HepG2 (cell line): ENCODE measurements around the gene SULT6B1. TPM values are rescaled to one million over a fixed set of nuclear protein-coding genes. Genes with fewer than 3 reads are reported as not detected.
A peak's percentile ranks its signal among the peaks of the same experiment; 100 is the strongest.
"Not testable (repeated sequence)": the region's sequence is repeated elsewhere in the genome, so short reads cannot be mapped to it uniquely, and the experiment has no call there.

Experiments
- ATAC-seq: fragments of 200-7000 bp; cut with Tn5 transposase; 3 replicates; pipeline ENCODE4 v1.9.1; 2020; ENCODE audit warnings: mild to moderate bottlenecking, moderate library complexity
- BruUV-seq: library from RNA; stranded (reverse); fragments of 400-500 nt; replicated peaks from 2 replicates; lab custom pipeline; 2021; lab: Mats Ljungman, UMichigan
- CTCF ChIA-PET: fragments of 300-600 bp; formaldehyde crosslinking; extraction: SDS; loops from one replicate; lab custom pipeline; 2021; ENCODE audit warnings: low total read pairs, inconsistent platforms, low intra/inter-chr PET ratio; lab: Yijun Ruan, JAX
- POLR2A ChIA-PET: fragments of 350-600 bp; sonication (Branson Sonifier 250); formaldehyde crosslinking; loops from one replicate; lab custom pipeline; 2020; ENCODE audit warnings: antibody characterized with exemption, inconsistent platforms; lab: Yijun Ruan, JAX
- DNase-seq: peaks from one replicate; pipeline ENCODE4 v3.0.0-alpha.2; 2015; ENCODE audit warnings: low spot score
- FAIRE-seq: peaks from 3 replicates; lab custom pipeline; 2011; peaks lifted over from hg19 to GRCh38; lab: Jason Lieb, UNC
- H2AFZ ChIP-seq: one replicate; pipeline ENCODE4 v1.6.1; 2011; ENCODE audit warnings: low read length, inconsistent platforms
- H3K27ac ChIP-seq: fragments of 300-600 bp; 3 replicates; pipeline ENCODE4 v1.8.0; 2011; ENCODE audit warnings: mixed run types, mild to moderate bottlenecking, mixed read lengths, low read length, inconsistent platforms; ENCODE audit not compliant: insufficient read depth; ENCODE audit errors: extremely low read length
- H3K27me3 ChIP-seq, 2 experiments: fragments of 200-600 bp in 1 of 2; 2 replicates in 1 of 2; 3 replicates in 1 of 2; pipeline versions ENCODE4 v1.6.0 to v1.8.0; 2011; ENCODE audit warnings: low read length in 2 of 2, mild to moderate bottlenecking in 2 of 2, moderate library complexity in 2 of 2, inconsistent platforms in 1 of 2; ENCODE audit not compliant: insufficient read depth in 2 of 2, control insufficient read depth in 1 of 2
- H3K36me3 ChIP-seq, 2 experiments: fragments of 200-600 bp in 1 of 2; replicated peaks in 1 of 2; 2 replicates in 1 of 2; 3 replicates in 1 of 2; pipeline versions ENCODE4 v1.5.1 to v1.8.0; 2011; ENCODE audit warnings: low read length in 2 of 2, inconsistent platforms in 1 of 2; ENCODE audit not compliant: insufficient read depth in 2 of 2, control insufficient read depth in 1 of 2
- H3K4me1 ChIP-seq: 2 replicates; pipeline ENCODE4 v1.5.1; 2012; ENCODE audit warnings: low read length, inconsistent platforms; ENCODE audit not compliant: insufficient read depth
- H3K4me2 ChIP-seq: 2 replicates; pipeline ENCODE4 v1.6.0; 2011; ENCODE audit warnings: low read depth, low read length, inconsistent platforms
- H3K4me3 ChIP-seq, 3 experiments: fragments of 200-600 bp in 1 of 3; sonication (generic), shearing (Covaris generic) in 1 of 3; replicated peaks in 1 of 3; 2 replicates each; pipeline ENCODE4 v1.5.1; 2011 to 2016; ENCODE audit warnings: low read length in 3 of 3, inconsistent platforms in 2 of 3, low read depth in 2 of 3, mild to moderate bottlenecking in 2 of 3, control low read depth in 1 of 3, mixed read lengths in 1 of 3; ENCODE audit not compliant: insufficient read depth in 1 of 3
- H3K79me2 ChIP-seq: one replicate; pipeline ENCODE4 v1.6.1; 2011; ENCODE audit warnings: low read length, inconsistent platforms; ENCODE audit not compliant: insufficient read depth
- H3K9ac ChIP-seq: 2 replicates; pipeline ENCODE4 v1.6.0; 2011; ENCODE audit warnings: mild to moderate bottlenecking, low read depth, low read length, inconsistent platforms; ENCODE audit not compliant: insufficient read depth
- H3K9me3 ChIP-seq: 2 replicates; pipeline ENCODE4 v1.5.1; 2012; ENCODE audit warnings: mild to moderate bottlenecking, low read length
- H4K20me1 ChIP-seq: 2 replicates; pipeline ENCODE4 v1.6.0; 2011; ENCODE audit warnings: inconsistent platforms, mild to moderate bottlenecking, low read length, moderate library complexity; ENCODE audit not compliant: insufficient read depth
- ELF4 ChIP-seq: sonication (generic); formaldehyde crosslinking; IDR thresholded peaks from 2 replicates; pipeline ENCODE4 v1.5.0; 2020; ENCODE audit warnings: missing genetic modification reagents, mild to moderate bottlenecking, moderate library complexity, borderline replicate concordance
- ETV5 ChIP-seq: IDR thresholded peaks from 2 replicates; pipeline ENCODE4 v1.6.1; 2018; ENCODE audit warnings: missing biosample characterization, missing genetic modification reagents, inconsistent platforms, borderline replicate concordance
- KDM3A ChIP-seq: IDR thresholded peaks from 2 replicates; pipeline ENCODE4 v1.6.1; 2018; ENCODE audit warnings: low read depth, missing compliant biosample characterization
- MIER2 ChIP-seq: IDR thresholded peaks from 2 replicates; pipeline ENCODE4 v1.6.1; 2016; ENCODE audit warnings: missing biosample characterization, missing genetic modification reagents
- WGBS: methylation state at CpG from one replicate; pipeline ENCODE4 v1.1.6; 2017; ENCODE audit warnings: low lambda C conversion rate; 5-methylcytosine and 5-hydroxymethylcytosine counted together
- in situ Hi-C: cut with HindIII; loops from 2 replicates; pipeline ENCODE4 v1.10.0; 2017; ENCODE audit warnings: low pct_unique_long_range_greater_than_20kb; ENCODE audit not compliant: extremely low pct_ligation_motif_present
- intact Hi-C: fragments of 100-400 bp; cut with micrococcal nuclease; formaldehyde crosslinking; loops from one replicate; pipeline ENCODE4 v1.10.0; 2022; ENCODE audit not compliant: unreplicated experiment
- polyA plus RNA-seq, 8 experiments: library from polyadenylated mRNA; depleted of rRNA in 3 of 8; stranded (reverse) in 7 of 8; unstranded in 1 of 8; fragments of >200 nt; fragmentation: Illumina TruSeq in 4 of 8; extraction: Trizol in 4 of 8; gene quantifications; 2 replicates each; pipeline versions ENCODE4 v1.2.1 to v1.2.3, GENCODE V29; 2011 to 2016; ENCODE audit warnings: low read depth in 4 of 8, missing spikeins in 1 of 8, mixed read lengths in 1 of 8; ENCODE audit not compliant: insufficient read depth in 1 of 8
- total RNA-seq, 5 experiments: library from RNA; depleted of rRNA; stranded (reverse); fragments of >200 nt; fragmentation: Illumina TruSeq; extraction: Trizol; gene quantifications; 2 replicates each; pipeline ENCODE4 v1.2.3, GENCODE V29; 2016; ENCODE audit warnings: low read depth in 1 of 5
- TF ChIP-seq, protein P1 (sequence below), 2 experiments: IDR thresholded peaks; 2 replicates each; pipeline ENCODE4 v1.6.1; 2011 to 2012; ENCODE audit warnings: low read length in 2 of 2, borderline replicate concordance in 1 of 2, low read depth in 1 of 2, mild to moderate bottlenecking in 1 of 2, moderate library complexity in 1 of 2

Gene SULT6B1
- total and polyA plus RNA-seq, 2 of the 13 experiments (the other 11 are each of a cell fraction or from before 2014, with no cell fraction given): not detected

DNA sequence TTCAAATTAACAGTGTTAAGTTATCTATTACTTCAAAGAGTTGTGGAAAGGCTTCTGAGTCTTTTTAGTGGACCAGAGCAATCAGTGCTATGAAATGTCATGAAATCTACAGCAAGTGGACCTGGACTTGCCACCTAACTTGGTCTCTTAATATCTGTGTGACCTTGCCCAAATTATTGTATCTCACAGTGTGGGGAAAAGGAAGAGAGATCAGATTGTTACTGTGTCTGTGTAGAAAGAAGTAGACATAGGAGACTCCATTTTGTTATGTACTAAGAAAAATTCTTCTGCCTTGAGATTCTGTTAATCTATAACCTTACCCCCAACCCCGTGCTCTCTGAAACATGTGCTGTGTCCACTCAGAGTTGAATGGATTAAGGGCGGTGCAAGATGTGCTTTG lies 36.7 kb upstream of the SULT6B1 start:
- BruUV-seq, POLR2A ChIA-PET, H3K9me3 ChIP-seq, H3K27ac ChIP-seq, H3K27me3 ChIP-seq, intact Hi-C loops, H2AFZ ChIP-seq, FAIRE-seq, H3K9ac ChIP-seq, H3K4me3 ChIP-seq, CTCF ChIA-PET, DNase-seq: not testable (repeated sequence)
- in situ Hi-C loops: loop anchor here (5.0 kb wide), 1 partner anchor 68 kb away; the partner anchor contains the start of gene EIF2AK2
- Histone ChIP-seq H3K4me1 (peaks cover 53% of the 10 kb centered on the region), H4K20me1 (peaks cover 17% of the 10 kb centered on the region), H3K4me2 (peak overlapping the region; percentile 5; the same call in 1 of the 2 replicates), H3K36me3 (peaks cover 21 to 59% of the 10 kb centered on the region in 2 experiments), H3K79me2 (peaks cover 58% of the 10 kb centered on the region)
- ATAC-seq: peak; percentile 35; the same call in 1 of the 3 replicates
- no CpG with 5 or more reads among the region's 2 CpGs for WGBS

DNA sequence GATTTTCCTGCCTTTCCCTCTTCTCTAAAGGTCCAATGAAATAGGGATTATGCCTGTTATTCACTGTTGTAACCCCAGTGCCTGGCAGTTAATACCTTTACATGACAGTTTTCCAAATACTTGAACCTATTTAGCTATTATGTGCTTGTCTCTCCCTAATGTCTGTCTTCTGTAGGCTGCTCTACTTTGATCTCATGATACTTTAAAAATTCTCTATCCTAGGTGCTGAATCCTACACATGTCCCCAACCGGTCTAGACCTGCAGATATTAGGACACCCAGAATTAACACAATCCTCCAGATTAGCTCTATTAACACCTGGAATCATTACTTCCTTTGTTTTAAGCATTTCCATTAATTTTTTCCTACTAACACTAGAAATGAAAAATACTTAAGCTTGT lies 35.6 kb upstream of the SULT6B1 start:
- Histone ChIP-seq H3K79me2 (peaks cover 48% of the 10 kb centered on the region), H3K27me3 (no peaks in the 10 kb centered on the region), H4K20me1 (peaks cover 7% of the 10 kb centered on the region), H3K27ac (no peak overlapping the region), H3K9ac (no peak overlapping the region), H3K36me3 (peaks cover 20 to 63% of the 10 kb centered on the region in 2 experiments), H3K4me2 (no peak overlapping the region), H3K9me3 (no peaks in the 10 kb centered on the region), H3K4me3 (no peak overlapping the region), H2AFZ (no peak overlapping the region), H3K4me1 (peaks cover 42% of the 10 kb centered on the region)
- DNase-seq (no peak), FAIRE-seq (no peak), ATAC-seq (no peak)
- ChIA-PET CTCF (no interaction called here), POLR2A (no interaction called here)
- no TSS peak for BruUV-seq
- in situ Hi-C loops (no loop called here), intact Hi-C loops (no loop called here)
- TF ChIP-seq ELF4 (no peak), KDM3A (CRISPR knock-in tag) (no peak), ETV5 (CRISPR knock-in tag) (no peak), MIER2 (peak; percentile 77; the same call in 1 of the 2 replicates)
- TF ChIP-seq, protein P1, sequence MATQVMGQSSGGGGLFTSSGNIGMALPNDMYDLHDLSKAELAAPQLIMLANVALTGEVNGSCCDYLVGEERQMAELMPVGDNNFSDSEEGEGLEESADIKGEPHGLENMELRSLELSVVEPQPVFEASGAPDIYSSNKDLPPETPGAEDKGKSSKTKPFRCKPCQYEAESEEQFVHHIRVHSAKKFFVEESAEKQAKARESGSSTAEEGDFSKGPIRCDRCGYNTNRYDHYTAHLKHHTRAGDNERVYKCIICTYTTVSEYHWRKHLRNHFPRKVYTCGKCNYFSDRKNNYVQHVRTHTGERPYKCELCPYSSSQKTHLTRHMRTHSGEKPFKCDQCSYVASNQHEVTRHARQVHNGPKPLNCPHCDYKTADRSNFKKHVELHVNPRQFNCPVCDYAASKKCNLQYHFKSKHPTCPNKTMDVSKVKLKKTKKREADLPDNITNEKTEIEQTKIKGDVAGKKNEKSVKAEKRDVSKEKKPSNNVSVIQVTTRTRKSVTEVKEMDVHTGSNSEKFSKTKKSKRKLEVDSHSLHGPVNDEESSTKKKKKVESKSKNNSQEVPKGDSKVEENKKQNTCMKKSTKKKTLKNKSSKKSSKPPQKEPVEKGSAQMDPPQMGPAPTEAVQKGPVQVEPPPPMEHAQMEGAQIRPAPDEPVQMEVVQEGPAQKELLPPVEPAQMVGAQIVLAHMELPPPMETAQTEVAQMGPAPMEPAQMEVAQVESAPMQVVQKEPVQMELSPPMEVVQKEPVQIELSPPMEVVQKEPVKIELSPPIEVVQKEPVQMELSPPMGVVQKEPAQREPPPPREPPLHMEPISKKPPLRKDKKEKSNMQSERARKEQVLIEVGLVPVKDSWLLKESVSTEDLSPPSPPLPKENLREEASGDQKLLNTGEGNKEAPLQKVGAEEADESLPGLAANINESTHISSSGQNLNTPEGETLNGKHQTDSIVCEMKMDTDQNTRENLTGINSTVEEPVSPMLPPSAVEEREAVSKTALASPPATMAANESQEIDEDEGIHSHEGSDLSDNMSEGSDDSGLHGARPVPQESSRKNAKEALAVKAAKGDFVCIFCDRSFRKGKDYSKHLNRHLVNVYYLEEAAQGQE (IDR thresholded peaks at IDR 0.05; ENCODE audit: borderline replicate concordance in 1 of 2, low read depth in 1 of 2, low read length in 2 of 2): peak in 1 of 2 experiments; percentile 86; a peak in 3 of 4 replicates
- 100% methylated on average over 1 of the region's 1 CpG for whole genome bisulfite sequencing
